Measurements from ENCODE around the gene FBLN7. TPM values are rescaled to one million over a fixed set of nuclear protein-coding genes. Genes with fewer than 3 reads are reported as not detected.

Gene FBLN7
- total and polyA plus RNA-seq, 2 experiments from 2014 or later: 0.16 TPM; not detected in 1

DNA sequence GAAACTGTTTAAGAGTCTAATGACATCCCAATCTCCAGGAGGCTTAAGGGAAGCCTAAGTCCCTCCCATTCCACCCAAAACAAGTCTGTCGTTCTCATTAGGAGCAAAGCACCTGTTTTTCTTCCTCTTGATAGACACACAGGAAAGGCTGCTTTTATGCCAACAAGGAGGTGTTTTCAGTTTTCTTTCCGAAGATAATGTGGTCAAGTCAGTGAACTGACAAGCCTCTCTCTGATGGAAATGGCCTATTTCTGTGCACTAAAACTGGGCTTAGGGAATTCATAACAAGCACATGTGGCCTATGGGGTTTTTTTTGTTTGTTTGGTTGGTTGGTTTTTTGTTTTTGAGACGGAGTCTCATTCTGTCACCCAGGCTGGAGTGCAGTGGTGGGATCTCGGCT, 36.2 kb downstream of the FBLN7 start (continued):
- TF ChIP-seq, protein P1, sequence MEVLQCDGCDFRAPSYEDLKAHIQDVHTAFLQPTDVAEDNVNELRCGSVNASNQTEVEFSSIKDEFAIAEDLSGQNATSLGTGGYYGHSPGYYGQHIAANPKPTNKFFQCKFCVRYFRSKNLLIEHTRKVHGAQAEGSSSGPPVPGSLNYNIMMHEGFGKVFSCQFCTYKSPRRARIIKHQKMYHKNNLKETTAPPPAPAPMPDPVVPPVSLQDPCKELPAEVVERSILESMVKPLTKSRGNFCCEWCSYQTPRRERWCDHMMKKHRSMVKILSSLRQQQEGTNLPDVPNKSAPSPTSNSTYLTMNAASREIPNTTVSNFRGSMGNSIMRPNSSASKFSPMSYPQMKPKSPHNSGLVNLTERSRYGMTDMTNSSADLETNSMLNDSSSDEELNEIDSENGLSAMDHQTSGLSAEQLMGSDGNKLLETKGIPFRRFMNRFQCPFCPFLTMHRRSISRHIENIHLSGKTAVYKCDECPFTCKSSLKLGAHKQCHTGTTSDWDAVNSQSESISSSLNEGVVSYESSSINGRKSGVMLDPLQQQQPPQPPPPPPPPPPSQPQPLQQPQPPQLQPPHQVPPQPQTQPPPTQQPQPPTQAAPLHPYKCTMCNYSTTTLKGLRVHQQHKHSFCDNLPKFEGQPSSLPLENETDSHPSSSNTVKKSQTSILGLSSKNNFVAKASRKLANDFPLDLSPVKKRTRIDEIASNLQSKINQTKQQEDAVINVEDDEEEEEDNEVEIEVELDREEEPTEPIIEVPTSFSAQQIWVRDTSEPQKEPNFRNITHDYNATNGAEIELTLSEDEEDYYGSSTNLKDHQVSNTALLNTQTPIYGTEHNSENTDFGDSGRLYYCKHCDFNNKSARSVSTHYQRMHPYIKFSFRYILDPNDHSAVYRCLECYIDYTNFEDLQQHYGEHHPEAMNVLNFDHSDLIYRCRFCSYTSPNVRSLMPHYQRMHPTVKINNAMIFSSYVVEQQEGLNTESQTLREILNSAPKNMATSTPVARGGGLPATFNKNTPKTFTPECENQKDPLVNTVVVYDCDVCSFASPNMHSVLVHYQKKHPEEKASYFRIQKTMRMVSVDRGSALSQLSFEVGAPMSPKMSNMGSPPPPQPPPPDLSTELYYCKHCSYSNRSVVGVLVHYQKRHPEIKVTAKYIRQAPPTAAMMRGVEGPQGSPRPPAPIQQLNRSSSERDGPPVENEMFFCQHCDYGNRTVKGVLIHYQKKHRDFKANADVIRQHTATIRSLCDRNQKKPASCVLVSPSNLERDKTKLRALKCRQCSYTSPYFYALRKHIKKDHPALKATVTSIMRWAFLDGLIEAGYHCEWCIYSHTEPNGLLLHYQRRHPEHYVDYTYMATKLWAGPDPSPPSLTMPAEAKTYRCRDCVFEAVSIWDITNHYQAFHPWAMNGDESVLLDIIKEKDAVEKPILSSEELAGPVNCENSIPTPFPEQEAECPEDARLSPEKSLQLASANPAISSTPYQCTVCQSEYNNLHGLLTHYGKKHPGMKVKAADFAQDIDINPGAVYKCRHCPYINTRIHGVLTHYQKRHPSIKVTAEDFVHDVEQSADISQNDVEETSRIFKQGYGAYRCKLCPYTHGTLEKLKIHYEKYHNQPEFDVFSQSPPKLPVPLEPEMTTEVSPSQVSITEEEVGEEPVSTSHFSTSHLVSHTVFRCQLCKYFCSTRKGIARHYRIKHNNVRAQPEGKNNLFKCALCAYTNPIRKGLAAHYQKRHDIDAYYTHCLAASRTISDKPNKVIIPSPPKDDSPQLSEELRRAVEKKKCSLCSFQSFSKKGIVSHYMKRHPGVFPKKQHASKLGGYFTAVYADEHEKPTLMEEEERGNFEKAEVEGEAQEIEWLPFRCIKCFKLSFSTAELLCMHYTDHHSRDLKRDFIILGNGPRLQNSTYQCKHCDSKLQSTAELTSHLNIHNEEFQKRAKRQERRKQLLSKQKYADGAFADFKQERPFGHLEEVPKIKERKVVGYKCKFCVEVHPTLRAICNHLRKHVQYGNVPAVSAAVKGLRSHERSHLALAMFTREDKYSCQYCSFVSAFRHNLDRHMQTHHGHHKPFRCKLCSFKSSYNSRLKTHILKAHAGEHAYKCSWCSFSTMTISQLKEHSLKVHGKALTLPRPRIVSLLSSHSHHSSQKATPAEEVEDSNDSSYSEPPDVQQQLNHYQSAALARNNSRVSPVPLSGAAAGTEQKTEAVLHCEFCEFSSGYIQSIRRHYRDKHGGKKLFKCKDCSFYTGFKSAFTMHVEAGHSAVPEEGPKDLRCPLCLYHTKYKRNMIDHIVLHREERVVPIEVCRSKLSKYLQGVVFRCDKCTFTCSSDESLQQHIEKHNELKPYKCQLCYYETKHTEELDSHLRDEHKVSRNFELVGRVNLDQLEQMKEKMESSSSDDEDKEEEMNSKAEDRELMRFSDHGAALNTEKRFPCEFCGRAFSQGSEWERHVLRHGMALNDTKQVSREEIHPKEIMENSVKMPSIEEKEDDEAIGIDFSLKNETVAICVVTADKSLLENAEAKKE (CRISPR knock-in tag; IDR thresholded peaks at IDR 0.05): no peak
- TF ChIP-seq, protein P2, sequence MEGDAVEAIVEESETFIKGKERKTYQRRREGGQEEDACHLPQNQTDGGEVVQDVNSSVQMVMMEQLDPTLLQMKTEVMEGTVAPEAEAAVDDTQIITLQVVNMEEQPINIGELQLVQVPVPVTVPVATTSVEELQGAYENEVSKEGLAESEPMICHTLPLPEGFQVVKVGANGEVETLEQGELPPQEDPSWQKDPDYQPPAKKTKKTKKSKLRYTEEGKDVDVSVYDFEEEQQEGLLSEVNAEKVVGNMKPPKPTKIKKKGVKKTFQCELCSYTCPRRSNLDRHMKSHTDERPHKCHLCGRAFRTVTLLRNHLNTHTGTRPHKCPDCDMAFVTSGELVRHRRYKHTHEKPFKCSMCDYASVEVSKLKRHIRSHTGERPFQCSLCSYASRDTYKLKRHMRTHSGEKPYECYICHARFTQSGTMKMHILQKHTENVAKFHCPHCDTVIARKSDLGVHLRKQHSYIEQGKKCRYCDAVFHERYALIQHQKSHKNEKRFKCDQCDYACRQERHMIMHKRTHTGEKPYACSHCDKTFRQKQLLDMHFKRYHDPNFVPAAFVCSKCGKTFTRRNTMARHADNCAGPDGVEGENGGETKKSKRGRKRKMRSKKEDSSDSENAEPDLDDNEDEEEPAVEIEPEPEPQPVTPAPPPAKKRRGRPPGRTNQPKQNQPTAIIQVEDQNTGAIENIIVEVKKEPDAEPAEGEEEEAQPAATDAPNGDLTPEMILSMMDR (conservative IDR thresholded peaks at IDR 0.05; ENCODE audit: low read depth in 2 of 2): no peak
- TF ChIP-seq JUNB (IDR thresholded peaks at IDR 0.05; ENCODE audit: unreplicated experiment): no peak
- no peak for TF ChIP-seq EZH2phosphoT487 (IDR thresholded peaks at IDR 0.05; ENCODE audit: unreplicated experiment)
- TF ChIP-seq ZNF331 (CRISPR knock-in tag; IDR thresholded peaks at IDR 0.05; ENCODE audit: low read depth): no peak
- TF ChIP-seq, protein P3, sequence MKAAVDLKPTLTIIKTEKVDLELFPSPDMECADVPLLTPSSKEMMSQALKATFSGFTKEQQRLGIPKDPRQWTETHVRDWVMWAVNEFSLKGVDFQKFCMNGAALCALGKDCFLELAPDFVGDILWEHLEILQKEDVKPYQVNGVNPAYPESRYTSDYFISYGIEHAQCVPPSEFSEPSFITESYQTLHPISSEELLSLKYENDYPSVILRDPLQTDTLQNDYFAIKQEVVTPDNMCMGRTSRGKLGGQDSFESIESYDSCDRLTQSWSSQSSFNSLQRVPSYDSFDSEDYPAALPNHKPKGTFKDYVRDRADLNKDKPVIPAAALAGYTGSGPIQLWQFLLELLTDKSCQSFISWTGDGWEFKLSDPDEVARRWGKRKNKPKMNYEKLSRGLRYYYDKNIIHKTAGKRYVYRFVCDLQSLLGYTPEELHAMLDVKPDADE (IDR thresholded peaks at IDR 0.05): no peak

DNA sequence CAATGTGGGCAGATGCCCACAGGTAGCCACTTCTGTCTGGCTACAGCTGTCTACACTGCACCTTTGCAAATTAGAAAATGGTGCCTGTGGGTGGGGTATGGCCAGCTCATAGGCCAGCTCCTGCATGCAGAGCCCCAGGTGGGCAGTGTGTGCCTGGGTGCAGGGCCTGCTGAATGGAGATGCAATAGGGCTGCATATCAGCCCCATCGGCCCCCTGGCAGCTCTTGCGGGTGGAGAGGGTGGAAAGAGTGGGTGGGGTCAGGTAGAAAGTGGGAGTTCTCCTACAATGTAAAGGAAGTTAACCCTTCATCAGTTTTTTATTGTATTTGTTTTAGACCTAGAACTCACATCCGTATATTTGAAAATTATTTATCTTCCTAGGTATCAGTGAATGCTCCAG, 37.1 kb downstream of the FBLN7 start:
- H4K20me1 ChIP-seq (replicated peaks; ENCODE audit: insufficient read depth): no peaks in the 10 kb centered on the region
- peaks cover 12% of the 10 kb centered on the region for H3K27me3 ChIP-seq (ENCODE audit: insufficient read depth)
- ATAC-seq (no peak), DNase-seq (ENCODE audit: low spot score) (no peak)
- no peaks in the 10 kb centered on the region for H3K36me3 ChIP-seq (ENCODE audit: insufficient read depth)
- no peaks in the 10 kb centered on the region for H3K9me2 ChIP-seq (ENCODE audit: insufficient read depth)
- H2AFZ ChIP-seq: no peak overlapping the region
- Mint-ChIP-seq H3K4me3 (no peak overlapping the region), H3K27ac (no peak overlapping the region), H3K9me3 (peaks cover 3% of the 10 kb centered on the region; the same call in 2 of the 3 replicates), H3K27me3 (ENCODE audit: insufficient read depth, low read depth, poor library complexity) (peaks cover 3% of the 10 kb centered on the region), H3K36me3 (ENCODE audit: low read depth) (no peaks in the 10 kb centered on the region), H3K4me1 (no peaks in the 10 kb centered on the region)
- no peaks in the 10 kb centered on the region for H3K4me1 ChIP-seq (ENCODE audit: insufficient read depth)
- H3K4me3 ChIP-seq: no peak overlapping the region
- H3K4me2 ChIP-seq: no peak overlapping the region
- no peak overlapping the region for H3K27ac ChIP-seq (ENCODE audit: low read depth)
- H3K79me2 ChIP-seq (replicated peaks; ENCODE audit: insufficient read depth): no peaks in the 10 kb centered on the region
- H3F3A ChIP-seq (replicated peaks; ENCODE audit: low read depth): no peaks in the 10 kb centered on the region
- TF ChIP-seq POLR2AphosphoS5 (IDR thresholded peaks at IDR 0.05; ENCODE audit: low read depth) (no peak), EZH2phosphoT487 (IDR thresholded peaks at IDR 0.05; ENCODE audit: unreplicated experiment) (no peak)
- TF ChIP-seq, protein P1 (CRISPR knock-in tag; IDR thresholded peaks at IDR 0.05): no peak

All from GM23338 (cell line).